PC-3 (cell line): ENCODE data around the gene ST6GALNAC6. TPM values are rescaled to one million over a fixed set of nuclear protein-coding genes. Genes with fewer than 3 reads are reported as not detected.

Source experiments
- ATAC-seq: fragments of 200-7000 bp; cut with Tn5 transposase; 2 replicates; pipeline ENCODE4 v1.9.1; 2020; ENCODE audit warnings: mild to moderate bottlenecking, moderate library complexity
- BruUV-seq: library from RNA; stranded (reverse); fragments of 400-500 nt; replicated peaks from 2 replicates; lab custom pipeline; 2021; lab: Mats Ljungman, UMichigan
- CTCF ChIA-PET: fragments of 300-600 bp; sonication (Branson Sonifier 250); formaldehyde crosslinking; loops from one replicate; lab custom pipeline; 2022; ENCODE audit warnings: antibody characterized with exemption; lab: Charles Lee
- POLR2A ChIA-PET: fragments of 300-600 bp; sonication (Branson Sonifier 250); formaldehyde crosslinking; loops from one replicate; lab custom pipeline; 2022; ENCODE audit warnings: antibody characterized with exemption; ENCODE audit not compliant: unreplicated experiment; lab: Charles Lee
- DNase-seq: peaks from one replicate; pipeline ENCODE4 v3.0.0-alpha.2; 2015
- H2AFZ ChIP-seq: fragments of 300-600 bp; sonication (generic); 2 replicates; pipeline ENCODE4 v1.6.0; 2016; ENCODE audit warnings: antibody characterized with exemption, low read length
- H3F3A ChIP-seq: fragments of 300-600 bp; sonication (generic); one replicate; pipeline ENCODE4 v1.6.0; 2017; ENCODE audit warnings: antibody characterized with exemption, low read length, control low read depth, mild to moderate bottlenecking; ENCODE audit not compliant: unreplicated experiment
- H3K27ac ChIP-seq: fragments of 300-600 bp; sonication (generic); 2 replicates; pipeline ENCODE4 v1.5.1; 2016; ENCODE audit warnings: mild to moderate bottlenecking, low read length
- H3K27me3 ChIP-seq: fragments of 300-600 bp; sonication (generic); 2 replicates; pipeline ENCODE4 v1.6.1; 2016; ENCODE audit warnings: low read length, mixed read lengths
- H3K36me3 ChIP-seq: fragments of 300-600 bp; sonication (generic); 2 replicates; pipeline ENCODE4 v1.6.1; 2016; ENCODE audit warnings: low read depth, mixed run types, low read length, mixed read lengths
- H3K4me1 ChIP-seq: fragments of 300-600 bp; sonication (generic); 2 replicates; pipeline ENCODE4 v1.5.1; 2016; ENCODE audit warnings: low read length; ENCODE audit not compliant: insufficient read depth
- H3K4me2 ChIP-seq: fragments of 300-600 bp; sonication (generic); 2 replicates; pipeline ENCODE4 v1.6.0; 2016; ENCODE audit warnings: low read length
- H3K4me3 ChIP-seq: fragments of 300-600 bp; sonication (generic); 2 replicates; pipeline ENCODE4 v1.5.1; 2016; ENCODE audit warnings: mild to moderate bottlenecking, low read length, mixed read lengths
- H3K79me2 ChIP-seq: fragments of 300-600 bp; sonication (generic); 2 replicates; pipeline ENCODE4 v1.6.1; 2017; ENCODE audit warnings: low read length, mixed read lengths
- H3K9ac ChIP-seq: fragments of 300-600 bp; sonication (generic); 2 replicates; pipeline ENCODE4 v1.6.0; 2016; ENCODE audit warnings: mild to moderate bottlenecking, low read length
- H3K9me2 ChIP-seq: fragments of 300-600 bp; sonication (generic); replicated peaks from 2 replicates; pipeline ENCODE4 v1.6.1; 2016; ENCODE audit warnings: mixed run types, low read length, mixed read lengths
- H3K9me3 ChIP-seq: fragments of 300-600 bp; sonication (generic); 2 replicates; pipeline ENCODE4 v1.6.1; 2016; ENCODE audit warnings: low read length, mixed read lengths
- H4K20me1 ChIP-seq: fragments of 300-600 bp; sonication (generic); 2 replicates; pipeline ENCODE4 v1.6.1; 2016; ENCODE audit warnings: low read length, mixed read lengths
- CTCF ChIP-seq: fragments of 300-600 bp; sonication (generic); conservative IDR thresholded peaks from 2 replicates; pipeline ENCODE4 v1.5.1; 2017; ENCODE audit warnings: antibody characterized with exemption, low read depth, mild to moderate bottlenecking, low read length
- EZH2 ChIP-seq: fragments of 300-600 bp; sonication (generic); IDR thresholded peaks from one replicate; pipeline ENCODE4 v1.6.1; 2017; ENCODE audit warnings: antibody characterized with exemption, mild to moderate bottlenecking, low read length; ENCODE audit not compliant: unreplicated experiment
- EZH2phosphoT487 ChIP-seq: fragments of 300-600 bp; sonication (generic); IDR thresholded peaks from 2 replicates; pipeline ENCODE4 v1.6.1; 2018; ENCODE audit warnings: mild to moderate bottlenecking, antibody characterized with exemption, low read length, borderline replicate concordance
- intact Hi-C: fragments of 100-400 bp; cut with micrococcal nuclease; formaldehyde crosslinking; loops from 2 replicates; pipeline ENCODE4 v1.9.0; 2023
- total RNA-seq: library from RNA; depleted of rRNA; stranded (reverse); fragments of >200 nt; gene quantifications from 2 replicates; pipeline ENCODE4 v1.2.3, GENCODE V29; 2014

The ST6GALNAC6 gene
- total RNA-seq, 1 experiment from 2014 or later = 14.5 TPM

GRCh38 chr9:127865645-127866464, 33.5 kb downstream of the ST6GALNAC6 start:
- no peaks in the 10 kb centered on the region for H3K9me2 ChIP-seq
- no peak for ATAC-seq
- ChIA-PET CTCF (no interaction called here), POLR2A (no interaction called here)
- BruUV-seq = no TSS peak
- H4K20me1 ChIP-seq = no peaks in the 10 kb centered on the region
- H3K36me3 ChIP-seq = no peaks in the 10 kb centered on the region
- no peak overlapping the region for H3K4me2 ChIP-seq
- H3K9me3 ChIP-seq = no peaks in the 10 kb centered on the region
- no peaks in the 10 kb centered on the region for H3F3A ChIP-seq
- H3K4me3 ChIP-seq = no peak overlapping the region
- no peak overlapping the region for H3K27ac ChIP-seq
- no peak overlapping the region for H2AFZ ChIP-seq
- no peaks in the 10 kb centered on the region for H3K27me3 ChIP-seq
- no peaks in the 10 kb centered on the region for H3K79me2 ChIP-seq
- no peak overlapping the region for H3K9ac ChIP-seq
- no peak for TF ChIP-seq CTCF
- no peak for TF ChIP-seq EZH2
- no peak for TF ChIP-seq EZH2phosphoT487
- H3K4me1 ChIP-seq = no peaks in the 10 kb centered on the region
- DNase-seq = no peak
- intact Hi-C loops = no loop called here

- Histone ChIP-seq H3K79me2 (no peaks in the 10 kb centered on the region), H3K9me2 (no peaks in the 10 kb centered on the region), H3K9me3 (no peaks in the 10 kb centered on the region), H3K4me3 (no peak overlapping the region), H3K27ac (no peak overlapping the region), H3K27me3 (no peaks in the 10 kb centered on the region), H4K20me1 (no peaks in the 10 kb centered on the region), H2AFZ (no peak overlapping the region), H3K9ac (no peak overlapping the region), H3K4me1 (no peaks in the 10 kb centered on the region), H3K36me3 (no peaks in the 10 kb centered on the region), H3F3A (no peaks in the 10 kb centered on the region), H3K4me2 (no peak overlapping the region)
- CTCF ChIA-PET = no interaction called here
- DNase-seq = no peak
- TF ChIP-seq EZH2phosphoT487 = no peak
- TF ChIP-seq CTCF = no peak
- no peak for TF ChIP-seq EZH2
- intact Hi-C loops = no loop called here
- ATAC-seq = no peak
- BruUV-seq = no TSS peak
- POLR2A ChIA-PET = no interaction called here
These were observed 36.2 kb downstream of the ST6GALNAC6 start for GRCh38 chr9:127863191-127863621.
